HepG2 (cell line): ENCODE measurements around the gene SCP2. TPM values are rescaled to one million over a fixed set of nuclear protein-coding genes. Genes with fewer than 3 reads are reported as not detected.

Experiments used
- AHDC1 ChIP-seq: sonication (generic); formaldehyde crosslinking; IDR thresholded peaks from 2 replicates; pipeline ENCODE4 v1.5.1; 2020; ENCODE audit warnings: mild to moderate bottlenecking, missing genetic modification reagents, borderline replicate concordance
- CREM ChIP-seq, 2 experiments: sonication (generic) in 1 of 2; formaldehyde crosslinking in 1 of 2; IDR thresholded peaks; 2 replicates each; pipeline versions ENCODE4 v1.4.0 to v1.6.1; 2016 to 2020; ENCODE audit warnings: antibody characterized with exemption in 1 of 2, mild to moderate bottlenecking in 1 of 2, missing genetic modification reagents in 1 of 2
- GRHL1 ChIP-seq: sonication (generic); formaldehyde crosslinking; conservative IDR thresholded peaks from 2 replicates; pipeline ENCODE4 v1.8.0; 2022; ENCODE audit warnings: missing genetic modification reagents
- HMGXB4 ChIP-seq, 2 experiments: sonication (generic) in 1 of 2; formaldehyde crosslinking in 1 of 2; IDR thresholded peaks; 2 replicates each; pipeline versions ENCODE4 v1.4.0 to v1.6.1; 2018 to 2020; ENCODE audit warnings: missing genetic modification reagents in 2 of 2, borderline replicate concordance in 1 of 2, low read depth in 1 of 2, mild to moderate bottlenecking in 1 of 2, missing biosample characterization in 1 of 2
- KLF16 ChIP-seq, 2 experiments: sonication (generic) in 1 of 2; formaldehyde crosslinking in 1 of 2; IDR thresholded peaks; 2 replicates each; pipeline versions ENCODE4 v1.6.1 to v1.8.0; 2016 to 2023; ENCODE audit warnings: missing genetic modification reagents in 2 of 2, missing compliant biosample characterization in 1 of 2
- MED1 ChIP-seq: sonication (generic); formaldehyde crosslinking; IDR thresholded peaks from 2 replicates; pipeline ENCODE4 v1.4.0; 2020; ENCODE audit warnings: missing genetic modification reagents
- NPAS2 ChIP-seq: sonication (generic); formaldehyde crosslinking; IDR thresholded peaks from 2 replicates; pipeline ENCODE4 v1.8.0; 2022; ENCODE audit warnings: mild to moderate bottlenecking, missing genetic modification reagents, borderline replicate concordance
- RERE ChIP-seq: IDR thresholded peaks from 2 replicates; pipeline ENCODE4 v1.6.1; 2016; ENCODE audit warnings: low read depth, missing genetic modification reagents, missing compliant biosample characterization
- SIX4 ChIP-seq: sonication (generic); formaldehyde crosslinking; IDR thresholded peaks from 2 replicates; pipeline ENCODE4 v1.4.0; 2020; ENCODE audit warnings: missing genetic modification reagents
- TEAD3 ChIP-seq: optimal IDR thresholded peaks from 2 replicates; pipeline ENCODE3; 2016; ENCODE audit warnings: borderline replicate concordance
- ZNF17 ChIP-seq: sonication (generic); formaldehyde crosslinking; IDR thresholded peaks from 2 replicates; pipeline ENCODE4 v1.5.0; 2020; ENCODE audit warnings: mild to moderate bottlenecking, missing genetic modification reagents
- polyA plus RNA-seq, 8 experiments: library from polyadenylated mRNA; depleted of rRNA in 3 of 8; stranded (reverse) in 7 of 8; unstranded in 1 of 8; fragments of >200 nt; fragmentation: Illumina TruSeq in 4 of 8; extraction: Trizol in 4 of 8; gene quantifications; 2 replicates each; pipeline versions ENCODE4 v1.2.1 to v1.2.3, GENCODE V29; 2011 to 2016; ENCODE audit warnings: low read depth in 4 of 8, missing spikeins in 1 of 8, mixed read lengths in 1 of 8; ENCODE audit not compliant: insufficient read depth in 1 of 8
- total RNA-seq, 5 experiments: library from RNA; depleted of rRNA; stranded (reverse); fragments of >200 nt; fragmentation: Illumina TruSeq; extraction: Trizol; gene quantifications; 2 replicates each; pipeline ENCODE4 v1.2.3, GENCODE V29; 2016; ENCODE audit warnings: low read depth in 1 of 5

The SCP2 gene
- total and polyA plus RNA-seq, 2 of the 13 experiments (the other 11 are each of a cell fraction or from before 2014, with no cell fraction given) = 59.0 to 133 TPM

DNA sequence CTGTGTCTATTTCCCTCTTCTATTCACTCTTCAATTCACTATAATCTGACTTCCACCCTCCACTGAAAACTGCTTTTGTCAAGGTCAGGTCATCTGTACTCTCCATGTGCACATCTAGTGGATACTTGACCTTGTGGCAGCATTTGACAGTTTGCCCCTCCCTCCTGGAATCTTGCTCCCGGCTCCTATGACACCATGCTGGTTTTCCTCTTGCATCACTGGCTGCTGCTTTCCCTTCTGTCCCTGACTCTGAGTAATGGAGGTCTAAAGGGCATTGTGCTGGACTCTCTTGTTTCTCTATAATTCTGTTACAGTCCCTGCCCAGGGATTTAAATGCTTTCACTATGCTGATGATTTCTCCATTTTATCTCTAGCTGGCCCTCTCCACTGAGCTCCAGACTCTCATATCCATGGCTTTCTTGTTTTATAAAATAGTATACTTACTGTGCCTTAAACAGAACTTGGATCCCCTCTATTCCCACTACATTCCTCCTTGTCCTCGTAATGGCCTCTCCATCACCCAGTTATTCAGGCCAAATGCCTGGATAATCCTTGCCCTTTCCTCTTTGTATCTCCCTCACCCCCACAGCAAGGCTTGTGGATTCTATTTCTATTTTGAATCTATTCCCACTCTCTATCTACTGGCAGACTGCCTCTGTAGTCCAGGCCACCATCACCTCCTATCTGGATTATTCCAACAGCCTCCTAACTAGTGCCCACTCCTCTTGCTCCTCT is 98.1 kb downstream of the SCP2 start (continued):
- TF ChIP-seq TEAD3 (peak; percentile 87), CREM (IDR thresholded peaks at IDR 0.05) (peak; percentile 63; the same call in 1 of the 2 replicates), CREM (CRISPR knock-in tag; IDR thresholded peaks at IDR 0.05) (no peak), NPAS2 (CRISPR knock-in tag) (no peak), MED1 (CRISPR knock-in tag) (peak; percentile 75; the same call in 1 of the 2 replicates), GRHL1 (CRISPR knock-in tag) (no peak), RERE (CRISPR knock-in tag) (0 out of 2 replicates have a peak, but pooled peaks have one; percentile 45), ZNF17 (CRISPR knock-in tag) (no peak), AHDC1 (CRISPR knock-in tag) (peak; percentile 45; the same call in 1 of the 2 replicates), KLF16 (CRISPR knock-in tag; IDR thresholded peaks at IDR 0.05) (peak in 1 of 2 experiments; percentile 51; a peak in 2 of 4 replicates), SIX4 (CRISPR knock-in tag) (peak; percentile 50; the same call in 1 of the 2 replicates), HMGXB4 (CRISPR knock-in tag; IDR thresholded peaks at IDR 0.05; ENCODE audit: borderline replicate concordance in 1 of 2, low read depth in 1 of 2) (peak in 1 of 2 experiments; percentile 31; a peak in 1 of 4 replicates)
